MG63 (cell line): ENCODE results near the gene PGPEP1. TPM values are rescaled to one million over a fixed set of nuclear protein-coding genes. Genes with fewer than 3 reads are reported as not detected.
A peak's percentile ranks its signal among the peaks of the same experiment; 100 is the strongest.

Source experiments
- DNase-seq: peaks from one replicate; pipeline ENCODE4 v3.0.0-alpha.2; 2020
- H3K27me3 ChIP-seq: fragments of 250-450 bp; sonication (Bioruptor Pico); 2 replicates; pipeline ENCODE4 v1.5.1; 2020; ENCODE audit warnings: mild to moderate bottlenecking, moderate library complexity
- H3K36me3 ChIP-seq: fragments of 250-450 bp; sonication (Bioruptor Pico); 2 replicates; pipeline ENCODE4 v1.5.1; 2020; ENCODE audit warnings: mild to moderate bottlenecking, moderate library complexity
- H3K4me3 ChIP-seq: fragments of 250-450 bp; sonication (Bioruptor Pico); 2 replicates; pipeline ENCODE4 v1.5.1; 2020; ENCODE audit warnings: mild to moderate bottlenecking, moderate library complexity
- H3K9me3 ChIP-seq: fragments of 250-450 bp; sonication (Bioruptor Pico); 2 replicates; pipeline ENCODE4 v1.5.1; 2020; ENCODE audit warnings: mild to moderate bottlenecking, moderate library complexity
- total RNA-seq: library from RNA; depleted of rRNA; stranded (reverse); fragments of >200 nt; shearing (Covaris generic); gene quantifications from 2 replicates; pipeline ENCODE4 v1.2.3, GENCODE V29; 2014; ENCODE audit warnings: low replicate concordance; rRNA removed

The PGPEP1 gene, protein sequence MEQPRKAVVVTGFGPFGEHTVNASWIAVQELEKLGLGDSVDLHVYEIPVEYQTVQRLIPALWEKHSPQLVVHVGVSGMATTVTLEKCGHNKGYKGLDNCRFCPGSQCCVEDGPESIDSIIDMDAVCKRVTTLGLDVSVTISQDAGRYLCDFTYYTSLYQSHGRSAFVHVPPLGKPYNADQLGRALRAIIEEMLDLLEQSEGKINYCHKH
- 5.5 and 11.2 TPM in 2 replicates for total RNA-seq

DNA sequence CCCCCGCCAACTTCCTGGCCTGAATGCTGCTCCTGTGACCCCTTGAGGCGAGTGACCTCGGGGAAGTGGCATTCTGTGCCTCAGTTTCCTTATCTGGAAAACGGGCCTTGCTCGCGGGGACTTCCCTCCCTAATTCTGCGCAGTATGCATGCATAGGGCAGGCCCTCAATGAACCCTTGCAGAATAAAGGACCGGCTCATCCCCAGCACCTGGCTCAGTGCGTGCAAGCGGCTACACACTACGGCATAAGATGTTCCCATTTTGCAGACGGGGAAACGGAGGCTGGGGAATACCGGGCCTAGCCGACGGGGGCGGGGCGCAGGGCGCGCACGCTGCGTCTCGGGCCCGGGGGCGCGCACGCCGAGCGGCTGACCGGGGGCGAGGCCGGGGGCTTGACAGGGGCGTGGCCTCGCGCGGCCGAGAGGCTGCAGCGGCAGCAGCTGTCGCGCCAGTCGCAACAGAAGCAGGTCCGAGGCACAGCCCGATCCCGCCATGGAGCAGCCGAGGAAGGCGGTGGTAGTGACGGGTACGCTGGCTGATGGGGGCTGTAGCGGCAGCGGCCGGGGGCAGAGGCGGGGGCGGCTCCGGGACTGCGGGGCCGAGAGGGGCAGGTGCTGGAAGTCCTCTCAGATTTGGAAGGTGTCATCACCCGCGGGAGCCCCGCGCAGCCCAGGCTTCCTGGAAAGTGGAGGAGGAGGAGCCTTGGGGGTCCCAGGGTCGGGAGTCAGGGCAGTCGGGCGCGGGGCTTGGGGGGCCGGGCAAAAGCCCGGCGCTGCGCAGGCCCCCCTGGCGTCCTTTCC is at the start of gene PGPEP1:
Gene PGPEP1 (plus strand): TSS at position 409 of the 800 bp plus-strand sequence. CDS start 84 bp downstream, at position 493.
- H3K36me3 ChIP-seq: no peaks in the 10 kb centered on the region
- peak; percentile 65 for DNase-seq
- no peaks in the 10 kb centered on the region for H3K9me3 ChIP-seq
- no peaks in the 10 kb centered on the region for H3K27me3 ChIP-seq
- H3K4me3 ChIP-seq: peak within 1 kb of the TSS; percentile 62

DNA sequence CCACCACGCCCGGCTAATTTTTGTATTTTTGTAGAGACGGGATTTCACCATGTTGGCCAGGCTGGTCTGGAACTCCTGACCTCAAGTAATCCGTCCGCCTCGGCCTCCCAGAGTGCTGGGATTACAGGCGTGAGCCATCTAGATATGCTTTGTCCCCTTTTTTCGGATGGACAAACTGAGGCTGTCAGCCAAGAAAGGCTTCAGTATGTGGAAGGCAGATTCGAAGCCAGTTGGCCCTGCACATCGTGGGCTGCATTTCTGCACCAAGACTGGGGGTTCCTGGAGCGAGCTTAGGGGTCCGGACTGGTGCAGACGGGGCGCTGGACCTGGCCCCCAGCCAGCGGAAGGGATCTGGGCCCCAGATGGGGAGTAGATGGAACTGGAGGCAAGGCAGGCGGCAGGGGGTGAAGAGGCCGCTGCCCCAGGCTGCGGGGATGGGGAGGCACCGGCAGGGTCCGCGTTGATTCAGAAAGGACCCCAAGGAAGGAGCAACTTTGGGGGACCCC is 49.3 kb upstream of the PGPEP1 start:
- no peak for DNase-seq
- Histone ChIP-seq H3K36me3 (no peaks in the 10 kb centered on the region), H3K4me3 (no peak overlapping the region)

DNA sequence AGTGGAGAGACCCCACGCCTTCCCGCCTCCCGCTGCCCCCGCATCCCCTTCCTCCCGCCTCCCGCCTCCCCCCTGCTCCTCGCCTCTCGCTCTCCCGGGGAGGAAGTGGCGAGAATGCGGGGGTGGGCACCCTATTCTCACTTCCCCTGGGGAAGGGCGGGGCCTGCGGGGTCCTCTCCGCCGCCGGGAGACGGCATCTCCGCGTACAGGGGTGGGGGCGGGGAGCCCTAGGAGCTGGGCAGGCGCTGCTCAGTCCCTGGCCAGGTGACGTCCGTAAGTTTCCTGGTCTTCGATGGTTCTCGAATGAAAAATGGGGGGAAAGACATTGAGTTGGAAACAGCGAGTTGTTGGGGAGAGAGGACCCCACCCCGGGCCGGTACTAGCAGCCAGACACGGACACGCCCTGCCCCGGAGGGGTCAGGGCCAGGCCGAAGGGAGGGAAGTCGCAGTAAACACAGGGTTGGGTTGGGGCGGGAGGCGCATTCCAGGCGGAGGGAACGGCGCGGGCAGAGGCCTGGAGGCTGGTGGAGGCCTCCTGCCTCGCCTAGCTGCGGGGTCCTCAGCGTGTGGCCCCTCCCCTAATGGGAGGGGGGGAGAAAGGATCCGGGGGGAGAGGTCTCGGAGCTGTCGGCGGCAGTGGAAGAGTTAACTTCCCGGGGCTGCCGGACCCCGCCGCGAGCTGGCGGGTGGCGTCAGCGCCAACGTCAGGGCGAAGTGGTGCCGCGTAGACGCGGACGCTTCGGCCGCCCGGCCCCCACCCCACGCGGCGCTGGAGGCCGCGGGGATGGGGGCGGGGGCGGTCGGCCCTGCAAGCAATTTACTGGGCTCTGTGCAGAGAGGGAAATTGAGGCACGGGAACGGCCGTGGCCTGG is 48.6 kb upstream of the PGPEP1 start:
- DNase-seq: peak; percentile 67
- H3K9me3 ChIP-seq: no peaks in the 10 kb centered on the region; the same call in 1 of the 2 replicates
- peak overlapping the region; percentile 7; the same call in 1 of the 2 replicates for H3K4me3 ChIP-seq
- no peaks in the 10 kb centered on the region for H3K36me3 ChIP-seq
- H3K27me3 ChIP-seq: no peaks in the 10 kb centered on the region

More for the DNA sequence above, 49.3 kb upstream of the PGPEP1 start:
- Histone ChIP-seq H3K27me3 (no peaks in the 10 kb centered on the region), H3K9me3 (no peaks in the 10 kb centered on the region; the same call in 1 of the 2 replicates)

DNA sequence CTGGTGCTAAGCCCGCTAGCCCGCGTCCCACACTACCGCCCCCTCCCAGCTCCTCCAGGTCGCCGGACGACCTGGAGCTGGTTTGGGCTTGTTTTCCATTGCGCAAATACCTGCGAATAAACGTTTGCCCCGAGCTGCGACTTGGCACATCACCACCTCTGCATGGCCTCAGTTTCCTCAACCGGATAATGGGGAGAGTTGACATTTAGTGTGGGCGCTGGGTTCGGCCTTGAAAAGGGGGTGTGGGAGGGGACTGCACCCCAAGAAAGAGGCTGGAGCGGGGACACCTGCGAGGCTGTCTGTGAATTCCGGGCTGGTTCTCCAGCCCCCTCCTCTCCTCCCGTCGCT is 48.0 kb upstream of the PGPEP1 start:
- H3K36me3 ChIP-seq: no peaks in the 10 kb centered on the region
- no peaks in the 10 kb centered on the region for H3K27me3 ChIP-seq
- DNase-seq: no peak
- peak overlapping the region; percentile 7; the same call in 1 of the 2 replicates for H3K4me3 ChIP-seq
- no peaks in the 10 kb centered on the region; the same call in 1 of the 2 replicates for H3K9me3 ChIP-seq

DNA sequence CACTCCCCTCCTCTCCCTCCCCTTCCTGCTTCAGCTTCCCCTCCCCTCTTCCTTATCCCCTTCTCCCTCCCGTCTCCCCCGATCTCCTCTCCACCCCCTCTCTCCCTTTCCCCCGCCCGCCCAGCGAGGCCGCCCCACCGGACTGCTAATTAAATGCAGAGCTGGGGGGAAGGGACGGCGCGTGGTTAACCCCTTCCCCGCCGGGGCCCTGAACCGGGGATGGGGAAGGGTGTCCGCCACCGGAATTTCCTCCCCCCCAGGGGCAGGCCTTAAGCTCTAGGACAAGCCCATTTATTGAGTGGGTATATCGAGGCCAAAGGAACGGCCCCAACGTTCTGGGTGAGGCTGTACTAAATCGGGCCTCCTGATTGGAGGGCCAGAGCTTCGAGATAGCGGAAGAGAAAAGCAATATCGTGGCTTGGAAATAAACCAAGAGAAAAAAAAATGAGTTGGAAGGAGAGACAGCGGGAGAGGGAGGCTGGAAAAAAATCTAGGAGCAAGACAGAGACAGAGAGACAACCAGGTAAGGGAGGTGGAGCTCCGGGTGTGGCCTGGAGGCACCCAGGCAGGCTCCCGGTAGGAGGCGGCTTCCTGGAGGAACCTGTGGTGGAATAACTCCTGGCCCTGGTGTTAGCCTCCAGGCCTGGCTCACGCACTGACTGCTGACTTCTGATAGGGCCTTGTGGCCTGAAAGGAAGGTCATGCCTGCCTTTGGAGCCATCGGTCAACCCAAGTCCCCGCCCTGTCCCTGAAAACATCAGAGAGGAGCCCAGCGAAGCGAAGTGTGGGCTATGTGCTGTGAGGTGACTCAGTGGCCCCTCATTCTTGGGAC is 47.4 kb upstream of the PGPEP1 start:
- no peaks in the 10 kb centered on the region; the same call in 1 of the 2 replicates for H3K9me3 ChIP-seq
- no peaks in the 10 kb centered on the region for H3K36me3 ChIP-seq
- H3K27me3 ChIP-seq: no peaks in the 10 kb centered on the region
- DNase-seq: no peak
- no peak overlapping the region for H3K4me3 ChIP-seq

DNA sequence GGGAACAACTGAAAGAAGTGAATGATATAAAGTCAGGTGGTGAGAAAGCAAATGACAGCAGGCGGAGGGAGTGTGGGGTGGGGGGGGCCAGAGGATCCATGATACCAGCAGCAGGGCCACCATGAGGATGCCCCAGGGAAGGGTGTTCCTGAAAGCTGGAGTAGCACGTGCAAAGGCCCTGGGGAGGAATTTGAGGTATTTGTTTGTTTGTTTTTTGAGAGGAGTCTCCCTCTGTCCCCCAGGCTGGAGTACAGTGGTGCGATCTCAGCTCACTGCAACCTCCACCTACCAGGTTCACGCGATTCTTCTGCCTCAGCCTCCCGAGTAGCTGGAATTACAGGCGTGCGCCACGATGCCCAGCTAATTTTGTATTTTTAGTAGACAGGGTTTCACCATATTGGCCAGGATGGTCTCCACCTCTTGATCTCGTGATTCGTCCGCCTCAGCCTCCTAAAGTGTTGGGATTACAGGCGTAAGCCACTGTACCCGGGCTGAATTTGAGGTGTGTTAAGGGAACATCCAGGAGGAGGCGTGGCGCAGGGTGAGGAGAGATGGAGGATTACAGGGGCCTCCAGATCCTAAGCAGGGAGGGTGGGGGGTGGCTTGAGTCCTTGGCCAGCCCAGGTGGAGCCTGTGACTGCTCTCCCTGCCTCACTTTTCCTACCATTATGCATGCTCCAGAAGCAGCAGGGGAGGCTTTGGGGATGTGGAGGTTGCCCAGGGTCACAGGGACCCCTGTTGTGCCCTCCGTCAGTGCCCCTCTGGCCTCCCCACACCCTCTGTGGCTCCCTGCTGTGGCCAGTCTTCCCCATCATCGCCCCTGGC is 46.5 kb upstream of the PGPEP1 start:
- H3K4me3 ChIP-seq: no peak overlapping the region
- no peaks in the 10 kb centered on the region for H3K27me3 ChIP-seq
- no peaks in the 10 kb centered on the region; the same call in 1 of the 2 replicates for H3K9me3 ChIP-seq
- H3K36me3 ChIP-seq: no peaks in the 10 kb centered on the region
- no peak for DNase-seq

DNA sequence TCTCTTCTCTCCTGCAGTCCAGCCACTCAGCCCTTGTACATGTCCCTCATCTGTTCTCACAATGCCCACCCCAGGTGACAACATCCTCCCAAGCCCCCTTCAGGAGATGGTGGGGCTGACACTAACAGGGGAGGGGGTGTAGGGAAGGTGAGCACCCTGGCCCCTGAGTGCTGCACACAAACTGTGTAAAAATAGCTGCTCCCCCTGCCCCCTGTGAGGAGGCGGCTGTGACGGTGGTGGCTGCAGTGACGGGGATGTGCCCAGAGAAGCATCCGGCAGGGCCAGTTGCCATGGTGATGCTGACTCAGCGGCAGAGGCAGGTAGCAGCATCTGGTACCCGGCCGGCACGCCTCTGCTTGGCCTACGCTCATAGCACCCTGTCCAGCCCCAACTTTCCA is 45.9 kb upstream of the PGPEP1 start:
- Histone ChIP-seq H3K9me3 (no peaks in the 10 kb centered on the region; the same call in 1 of the 2 replicates), H3K27me3 (no peaks in the 10 kb centered on the region), H3K4me3 (no peak overlapping the region), H3K36me3 (no peaks in the 10 kb centered on the region)
- no peak for DNase-seq

DNA sequence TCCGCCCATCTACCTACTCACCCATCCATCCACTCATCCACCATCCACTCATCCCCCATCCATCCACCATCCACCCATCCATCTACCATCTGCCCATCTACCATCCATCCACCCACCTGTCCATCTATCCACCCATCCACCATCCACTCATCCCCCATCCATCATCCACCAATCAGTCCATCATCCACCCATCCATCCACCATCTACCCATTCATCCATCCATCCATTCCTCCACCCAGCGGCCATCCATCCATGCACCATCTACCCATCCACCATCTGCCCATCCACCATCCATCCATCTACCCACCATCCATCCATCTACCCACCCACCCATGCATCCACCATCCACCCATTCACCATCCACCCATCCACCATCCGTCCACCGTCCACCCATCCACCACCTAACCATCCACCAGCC is 45.4 kb upstream of the PGPEP1 start:
- DNase-seq: no peak
- H3K27me3 ChIP-seq: no peaks in the 10 kb centered on the region

DNA sequence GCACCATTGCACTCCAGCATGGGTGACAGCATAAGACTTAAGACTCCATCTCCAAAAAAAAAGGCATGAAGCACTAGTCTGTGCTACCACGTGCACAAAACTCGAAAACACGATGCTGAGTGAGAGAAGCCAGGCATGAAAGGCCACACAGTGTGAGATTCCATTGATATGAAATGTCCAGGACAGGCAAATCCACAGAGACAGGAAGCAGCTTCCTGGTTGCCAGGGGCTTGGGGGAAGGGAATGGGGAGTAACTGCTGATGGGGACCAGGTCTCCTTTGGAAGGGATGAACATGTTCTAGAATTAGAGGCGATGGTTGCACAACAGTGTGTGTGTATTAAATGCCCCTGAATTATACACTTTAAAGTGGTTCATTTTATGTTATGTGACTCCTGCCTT is 43.1 kb upstream of the PGPEP1 start:
- H3K27me3 ChIP-seq: no peaks in the 10 kb centered on the region
- H3K36me3 ChIP-seq: no peaks in the 10 kb centered on the region
- no peak for DNase-seq
- no peak overlapping the region for H3K4me3 ChIP-seq
- H3K9me3 ChIP-seq: no peaks in the 10 kb centered on the region; the same call in 1 of the 2 replicates

More for the DNA sequence above, 45.4 kb upstream of the PGPEP1 start:
- H3K36me3 ChIP-seq: no peaks in the 10 kb centered on the region
- H3K9me3 ChIP-seq: no peaks in the 10 kb centered on the region; the same call in 1 of the 2 replicates
- no peak overlapping the region for H3K4me3 ChIP-seq

DNA sequence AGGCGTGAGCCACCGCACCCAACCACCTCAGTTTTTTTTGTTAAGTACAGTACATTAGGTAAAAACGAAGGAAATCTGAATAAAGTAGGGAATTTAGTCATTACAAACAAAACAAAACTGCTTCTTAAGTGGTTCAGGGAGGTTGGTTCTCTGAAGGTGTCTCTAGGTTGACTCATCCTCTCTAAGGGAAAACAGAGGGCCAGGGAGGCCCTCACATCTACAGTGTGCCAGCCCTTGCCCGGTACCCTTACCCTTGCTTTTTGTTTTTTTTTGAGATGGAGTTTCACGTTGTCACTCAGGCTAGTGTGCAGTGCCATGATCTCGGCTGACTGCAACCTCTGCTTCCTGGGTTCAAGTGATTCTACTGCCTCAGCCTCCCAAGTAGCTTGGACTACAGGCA is 41.8 kb upstream of the PGPEP1 start:
- no peak overlapping the region for H3K4me3 ChIP-seq
- H3K9me3 ChIP-seq: no peaks in the 10 kb centered on the region; the same call in 1 of the 2 replicates
- DNase-seq: no peak
- no peaks in the 10 kb centered on the region for H3K36me3 ChIP-seq
- H3K27me3 ChIP-seq: no peaks in the 10 kb centered on the region

DNA sequence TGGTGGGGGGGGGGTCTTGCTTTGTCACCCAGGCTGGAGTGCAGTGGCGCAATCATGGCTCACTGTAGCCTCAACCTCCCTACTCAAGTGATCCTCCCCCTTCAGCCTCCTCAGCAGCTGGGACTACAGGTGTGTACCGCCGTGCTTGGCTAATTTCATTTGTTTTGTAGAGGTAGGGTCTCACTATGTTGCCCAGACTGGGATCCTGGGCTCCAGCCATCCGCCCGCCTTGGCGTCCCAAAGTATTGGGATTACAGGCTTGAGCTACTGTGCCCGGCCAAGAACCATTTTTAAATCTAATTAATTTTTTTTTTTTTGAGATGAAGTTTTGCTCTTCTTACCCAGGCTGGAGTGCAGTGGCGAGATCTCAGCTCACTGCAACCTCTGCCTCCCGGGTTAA is 40.7 kb upstream of the PGPEP1 start:
- H3K4me3 ChIP-seq: no peak overlapping the region
- H3K9me3 ChIP-seq: no peaks in the 10 kb centered on the region; the same call in 1 of the 2 replicates
- no peaks in the 10 kb centered on the region for H3K27me3 ChIP-seq
- no peaks in the 10 kb centered on the region for H3K36me3 ChIP-seq
- no peak for DNase-seq

DNA sequence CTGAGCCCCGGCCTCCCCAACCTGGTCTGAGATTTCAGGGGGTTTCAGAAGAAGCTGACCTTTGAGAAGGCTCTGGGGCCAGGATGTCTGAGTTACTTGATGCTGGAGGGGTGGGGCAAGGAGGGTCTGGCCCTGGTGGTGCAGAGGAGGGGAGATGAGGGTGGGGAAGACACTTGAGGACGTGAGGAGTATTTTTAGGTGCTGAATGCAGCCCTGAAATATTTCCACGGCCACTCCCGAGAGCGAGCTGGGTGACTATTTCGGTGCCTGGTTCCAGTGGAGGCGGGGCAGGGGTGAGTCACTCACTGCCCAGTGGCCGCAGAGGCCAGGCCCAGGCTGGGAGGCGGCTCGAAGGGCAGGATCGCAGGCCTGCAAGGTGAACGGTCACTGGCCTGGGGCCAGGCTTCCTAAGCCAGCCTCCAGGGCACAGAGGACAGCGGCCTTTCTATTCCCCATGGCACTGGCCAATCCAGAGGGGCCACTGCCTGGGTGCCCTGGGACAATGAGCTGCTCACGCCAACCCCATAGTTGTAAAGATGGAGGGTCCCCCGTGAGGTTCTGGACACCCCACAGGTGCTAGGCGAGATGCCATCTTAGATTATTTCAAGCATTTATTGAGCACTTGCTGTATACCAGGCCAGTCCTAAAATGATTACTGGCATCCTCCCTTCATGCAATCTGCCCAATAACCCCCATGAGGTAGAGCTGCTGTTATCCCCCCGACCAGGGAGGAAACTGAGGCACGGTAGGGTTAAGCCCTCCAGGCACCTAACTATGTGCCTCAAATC is 39.3 kb upstream of the PGPEP1 start:
- Histone ChIP-seq H3K27me3 (no peaks in the 10 kb centered on the region), H3K9me3 (no peaks in the 10 kb centered on the region), H3K4me3 (no peak overlapping the region), H3K36me3 (peaks cover 8% of the 10 kb centered on the region)
- DNase-seq: peak; percentile 98

DNA sequence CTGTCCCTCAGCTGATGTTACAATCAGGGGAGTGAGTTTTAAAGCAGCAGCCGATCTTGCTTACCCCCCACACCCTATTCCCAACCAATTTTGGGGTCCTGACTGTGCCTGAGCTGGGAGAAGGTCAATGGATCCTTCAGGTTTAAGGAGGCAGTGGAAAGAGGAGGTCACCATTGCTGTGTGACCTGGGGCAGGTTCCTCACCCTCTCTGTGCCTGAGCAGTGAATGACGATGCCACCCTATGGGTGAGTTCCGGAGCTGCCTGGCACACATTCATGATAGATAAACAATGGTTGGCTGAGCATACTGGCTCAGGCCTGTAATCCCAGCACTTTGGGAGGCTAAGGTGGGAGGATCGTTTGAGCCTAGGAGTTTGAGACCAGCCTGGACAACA is 38.7 kb upstream of the PGPEP1 start:
- Histone ChIP-seq H3K4me3 (no peak overlapping the region), H3K27me3 (no peaks in the 10 kb centered on the region), H3K36me3 (peaks cover 14% of the 10 kb centered on the region), H3K9me3 (no peaks in the 10 kb centered on the region)
- DNase-seq: peak; percentile 48

DNA sequence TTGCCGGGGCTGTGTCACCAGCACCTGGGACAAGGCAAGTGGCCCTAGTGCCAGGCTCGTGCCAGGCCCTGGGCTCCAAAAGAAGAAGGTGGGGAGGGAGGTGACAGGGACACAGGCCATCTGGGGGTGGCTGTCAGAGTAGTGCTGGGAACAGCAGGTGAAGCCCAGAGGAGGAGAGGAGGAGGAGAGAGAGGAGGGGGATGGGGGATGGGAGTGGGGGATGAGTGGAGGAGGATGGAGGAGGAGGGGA is 36.3 kb upstream of the PGPEP1 start:
- no peak for DNase-seq
- Histone ChIP-seq H3K4me3 (no peak overlapping the region), H3K36me3 (peaks cover 33% of the 10 kb centered on the region), H3K9me3 (no peaks in the 10 kb centered on the region), H3K27me3 (no peaks in the 10 kb centered on the region)
